HG03469 (cell line): ENCODE results near the gene CES4A.
"Not testable (repeated sequence)": the region's sequence is repeated elsewhere in the genome, so short reads cannot be mapped to it uniquely, and the experiment has no call there.

Experiments used
- ATAC-seq: cut with Tn5 transposase; IDR thresholded peaks from one replicate; pipeline ENCODE4 v1.9.1; 2021; ENCODE audit warnings: mild to moderate bottlenecking, moderate library complexity, moderate number of reproducible peaks; ENCODE audit not compliant: unreplicated experiment

The CES4A gene

DNA sequence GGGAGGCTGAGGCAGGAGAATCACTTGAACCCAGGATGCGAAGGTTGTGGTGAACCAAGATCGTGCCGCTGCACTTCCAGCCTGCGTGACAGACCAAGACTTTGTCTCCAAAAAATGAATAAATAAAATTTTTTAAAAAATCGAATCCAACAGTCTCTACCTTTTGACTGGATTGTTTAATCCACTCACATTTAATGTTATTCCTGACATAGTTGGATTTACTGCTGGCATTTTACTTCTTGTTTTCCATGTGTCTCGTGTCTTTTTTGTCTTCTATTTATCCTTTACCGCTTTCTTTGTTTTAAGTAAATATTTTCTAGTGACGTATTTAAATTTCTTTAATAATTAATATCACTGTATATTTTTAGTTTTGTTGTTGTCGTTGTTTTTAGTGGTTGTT lies 5.4 kb upstream of the CES4A start:
- ATAC-seq: no peak

DNA sequence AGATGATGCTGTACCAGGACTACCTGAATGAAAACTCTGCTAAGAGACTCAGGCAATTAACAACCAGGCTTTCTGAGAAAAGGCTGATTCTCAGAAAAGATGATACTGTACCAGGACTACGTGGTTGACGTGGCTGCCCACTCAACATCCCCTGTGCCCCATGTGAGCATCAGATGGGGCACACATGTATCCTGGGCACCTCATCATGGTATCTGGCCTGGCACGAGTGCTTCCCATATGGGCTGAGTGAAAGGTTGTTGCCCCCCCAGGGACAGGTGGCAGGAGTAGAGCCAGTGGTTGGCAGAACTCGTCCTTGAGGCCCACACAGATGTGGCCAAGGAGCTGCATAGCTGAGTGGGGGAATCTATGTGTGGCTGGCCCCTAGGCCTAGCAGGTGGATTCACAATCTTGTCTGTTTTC lies 3.5 kb upstream of the CES4A start:
- no peak for ATAC-seq

GRCh38 chr16:66986559-66986958 lies 1.8 kb upstream of the CES4A start:
- no peak for ATAC-seq

DNA sequence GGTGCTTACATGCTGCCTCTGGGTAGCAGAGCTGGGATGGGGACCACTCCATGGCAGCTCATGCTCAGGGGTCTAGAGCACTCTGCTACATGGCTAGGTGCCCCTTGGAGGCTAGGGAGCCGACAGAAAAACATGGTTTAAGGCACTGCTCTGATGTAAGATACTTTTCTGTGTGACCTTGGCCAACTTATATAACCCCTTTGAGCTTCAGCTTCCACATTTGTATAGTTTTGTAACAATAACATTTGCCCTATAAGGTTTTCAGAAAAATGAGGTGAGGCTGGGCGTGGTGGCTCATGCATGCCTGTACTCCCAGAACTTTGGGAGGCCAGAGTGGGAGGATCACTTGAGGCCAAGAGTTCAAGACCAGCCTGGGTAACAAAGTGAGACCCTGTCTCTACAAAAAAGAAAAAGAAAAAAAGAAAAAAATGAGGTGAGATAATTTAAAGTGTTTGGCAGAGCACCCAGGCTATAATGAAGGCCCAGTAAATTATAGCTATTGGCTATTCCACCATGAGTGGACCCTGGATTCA lies 3.2 kb downstream of the CES4A start:
- ATAC-seq: no peak

GRCh38 chr16:66993558-66993957 lies 5.2 kb downstream of the CES4A start:
- not testable (repeated sequence) for ATAC-seq

- no peak for ATAC-seq
These were observed 8.1 kb downstream of the CES4A start for GRCh38 chr16:66996324-66996982.

- no peak for ATAC-seq
These were observed 8.6 kb downstream of the CES4A start for GRCh38 chr16:66996983-66997358.

- ATAC-seq: no peak
These were observed 12.3 kb downstream of the CES4A start for GRCh38 chr16:67000384-67001351.

DNA sequence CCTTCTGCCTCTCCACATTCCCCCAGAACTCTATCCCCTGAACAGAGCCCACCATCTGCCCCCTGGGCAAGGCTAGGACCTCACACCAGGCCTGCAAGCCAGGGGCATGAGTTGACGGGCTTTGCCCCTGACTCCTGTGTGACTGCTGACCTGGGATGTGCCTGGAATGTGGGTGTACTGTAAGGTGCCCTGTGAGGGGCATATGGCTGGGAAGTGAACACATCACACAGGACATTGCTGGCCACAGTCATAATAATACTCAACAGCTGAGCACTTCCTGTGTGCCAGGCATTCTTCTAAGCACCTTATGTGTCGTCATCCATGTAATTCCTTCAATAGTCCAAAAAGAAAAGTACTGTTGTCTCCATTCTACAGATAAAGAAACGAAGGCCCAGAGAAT lies 13.3 kb downstream of the CES4A start:
- ATAC-seq: no peak

- ATAC-seq: no peak
These were observed 18.7 kb downstream of the CES4A start for GRCh38 chr16:67006930-67007658.

- ATAC-seq: no peak
These were observed 20.8 kb downstream of the CES4A start for GRCh38 chr16:67009158-67009557.

DNA sequence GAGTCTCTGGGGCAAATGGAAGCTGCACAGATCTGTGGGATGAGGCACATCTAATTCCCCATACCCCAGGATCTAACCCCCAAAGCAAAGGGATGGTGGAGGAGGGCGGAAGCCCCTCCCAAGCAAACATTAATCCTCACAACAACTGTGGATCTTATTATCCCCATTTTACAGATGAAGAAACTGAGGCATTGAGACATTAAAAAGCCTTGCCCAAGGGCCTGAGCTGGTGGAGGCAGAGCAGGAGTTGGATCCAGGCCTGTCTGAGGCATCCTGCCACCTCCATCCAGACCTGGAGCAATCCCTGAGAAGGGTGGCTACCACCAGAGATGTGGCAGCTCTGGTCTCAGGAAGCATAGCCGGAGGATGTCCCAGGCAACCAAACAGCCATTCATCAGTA lies 22.9 kb downstream of the CES4A start:
- ATAC-seq: no peak

- ATAC-seq: no peak
These were observed 24.9 kb downstream of the CES4A start for GRCh38 chr16:67013233-67013822.

- ATAC-seq: no peak
These were observed 25.6 kb downstream of the CES4A start for GRCh38 chr16:67013823-67014633.

GRCh38 chr16:67014634-67015312 lies 26.4 kb downstream of the CES4A start:
- ATAC-seq: no peak

DNA sequence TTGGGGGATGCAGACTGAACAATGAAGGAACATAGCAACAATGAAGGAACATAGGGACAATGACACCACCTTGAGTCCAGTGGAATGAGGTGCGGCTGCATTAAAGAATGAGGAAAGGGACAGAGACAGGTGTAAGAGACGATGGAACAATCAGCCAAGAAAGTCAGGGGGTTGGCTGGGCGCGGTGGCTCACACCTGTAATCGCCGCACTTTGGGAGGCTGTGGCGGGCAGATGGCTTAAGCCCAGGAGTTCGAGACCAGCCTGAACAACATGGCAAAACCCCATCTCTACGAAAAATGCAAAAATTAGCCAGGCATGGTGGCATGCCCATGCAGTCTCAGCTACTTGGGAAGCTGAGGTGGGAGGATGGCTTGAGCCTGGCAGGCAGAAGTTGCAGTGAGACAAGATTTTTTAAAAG lies 26.9 kb downstream of the CES4A start:
- no peak for ATAC-seq

DNA sequence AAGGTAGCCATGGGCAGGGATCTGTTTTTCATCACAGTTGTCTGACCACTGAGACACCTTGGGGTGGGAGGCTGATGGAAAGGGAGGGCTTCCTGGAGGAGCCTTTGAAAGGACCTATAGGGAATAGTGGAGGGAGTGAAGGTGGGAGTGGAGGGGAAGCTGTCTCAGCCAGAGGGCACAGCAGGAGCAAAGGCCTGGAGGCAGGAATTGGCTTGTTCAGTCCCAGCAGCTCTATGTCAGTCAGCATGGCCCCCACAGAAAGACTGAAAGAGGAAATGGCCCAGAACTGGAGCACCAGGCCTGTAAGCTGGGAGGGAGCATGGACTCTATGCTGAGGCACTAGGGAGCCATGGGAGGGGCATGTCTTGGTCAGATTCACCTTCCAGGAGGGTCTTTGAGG lies 27.8 kb downstream of the CES4A start:
- no peak for ATAC-seq

DNA sequence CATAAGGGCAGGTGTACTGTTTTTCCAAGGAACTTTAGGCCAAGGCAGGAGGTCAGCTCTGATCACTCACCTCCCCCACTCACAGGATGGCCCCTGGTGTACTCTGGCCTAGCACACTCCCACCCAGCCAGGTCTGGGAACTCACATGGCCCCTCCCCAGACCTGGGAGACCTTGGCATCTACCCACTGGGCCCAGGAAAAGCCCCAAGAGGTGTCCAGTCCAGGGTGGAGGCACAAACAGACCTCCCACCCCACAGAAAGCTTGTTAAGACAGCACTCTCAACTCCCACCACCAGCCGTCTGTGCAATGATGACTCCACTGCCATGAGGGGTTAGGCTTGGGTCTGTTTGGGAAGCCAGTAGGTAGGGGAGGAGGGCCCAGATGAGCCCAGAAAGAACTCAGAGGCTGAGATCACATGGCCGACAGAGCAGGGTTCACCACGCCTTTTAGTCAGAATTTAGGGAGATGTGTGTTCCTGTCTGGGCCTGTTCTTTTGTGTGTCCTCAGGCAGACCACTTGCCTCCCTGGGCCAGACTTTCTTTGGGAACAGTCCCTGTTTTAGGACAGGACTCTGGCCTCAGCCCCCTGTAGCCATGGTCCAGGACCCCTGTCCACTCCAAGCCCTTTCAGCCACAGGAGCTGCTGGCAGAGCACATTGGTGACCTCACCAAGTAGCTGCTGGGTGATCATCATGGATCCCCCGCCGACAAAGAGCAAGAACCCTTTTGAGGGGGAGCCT lies 28.5 kb downstream of the CES4A start:
- ATAC-seq: no peak

DNA sequence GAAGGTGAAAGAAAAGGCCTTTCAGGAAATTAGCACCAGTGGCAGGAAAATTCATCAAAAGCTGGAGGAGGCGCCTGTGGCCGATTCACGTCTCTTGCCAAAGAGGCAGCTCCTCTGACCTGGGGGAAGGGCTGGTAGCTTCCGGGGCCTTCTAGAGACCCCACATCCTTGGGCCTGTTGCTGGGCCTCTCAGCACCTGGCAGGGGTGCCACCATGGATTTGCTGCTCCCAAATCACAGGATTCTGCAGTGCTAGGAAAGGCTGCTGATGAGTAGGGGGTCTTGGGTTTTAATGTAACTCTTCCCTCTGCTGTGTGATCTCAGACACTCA lies 29.0 kb downstream of the CES4A start:
- no peak for ATAC-seq
